DND-41 (cell line): ENCODE data around the gene HTR1B.

Experiments used
- EZH2 ChIP-seq: IDR thresholded peaks from 3 replicates; pipeline ENCODE4 v1.6.1; 2012; ENCODE audit warnings: borderline replicate concordance, low read depth, mild to moderate bottlenecking, moderate library complexity, low read length, inconsistent platforms; ENCODE audit not compliant: severe bottlenecking
- TF ChIP-seq, protein P1 (sequence below): IDR thresholded peaks from 2 replicates; pipeline ENCODE4 v1.5.1; 2012; ENCODE audit warnings: borderline replicate concordance, low read length, moderate library complexity, mild to moderate bottlenecking; ENCODE audit not compliant: poor library complexity, severe bottlenecking; ENCODE audit errors: extremely low read depth

DNA sequence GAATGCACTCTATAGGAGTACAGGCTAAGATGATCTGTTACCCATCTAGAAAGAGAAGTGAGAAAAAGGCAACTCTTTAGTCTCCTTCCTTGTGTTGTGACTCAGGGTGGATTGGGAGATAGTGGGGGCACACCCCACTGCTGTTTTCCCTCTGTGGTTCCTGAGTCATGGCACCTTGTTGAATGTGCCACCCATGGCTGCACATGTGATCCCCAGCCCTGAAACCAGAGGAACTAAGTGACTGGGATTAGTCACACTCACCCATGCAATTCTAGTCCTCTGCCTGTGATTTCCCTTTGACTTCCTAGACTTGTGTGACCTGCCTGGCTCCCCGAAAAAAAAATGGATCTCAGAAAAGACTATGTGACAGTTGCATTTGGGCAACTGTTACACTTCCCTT is 48.6 kb upstream of the HTR1B start:
- TF ChIP-seq, protein P1, sequence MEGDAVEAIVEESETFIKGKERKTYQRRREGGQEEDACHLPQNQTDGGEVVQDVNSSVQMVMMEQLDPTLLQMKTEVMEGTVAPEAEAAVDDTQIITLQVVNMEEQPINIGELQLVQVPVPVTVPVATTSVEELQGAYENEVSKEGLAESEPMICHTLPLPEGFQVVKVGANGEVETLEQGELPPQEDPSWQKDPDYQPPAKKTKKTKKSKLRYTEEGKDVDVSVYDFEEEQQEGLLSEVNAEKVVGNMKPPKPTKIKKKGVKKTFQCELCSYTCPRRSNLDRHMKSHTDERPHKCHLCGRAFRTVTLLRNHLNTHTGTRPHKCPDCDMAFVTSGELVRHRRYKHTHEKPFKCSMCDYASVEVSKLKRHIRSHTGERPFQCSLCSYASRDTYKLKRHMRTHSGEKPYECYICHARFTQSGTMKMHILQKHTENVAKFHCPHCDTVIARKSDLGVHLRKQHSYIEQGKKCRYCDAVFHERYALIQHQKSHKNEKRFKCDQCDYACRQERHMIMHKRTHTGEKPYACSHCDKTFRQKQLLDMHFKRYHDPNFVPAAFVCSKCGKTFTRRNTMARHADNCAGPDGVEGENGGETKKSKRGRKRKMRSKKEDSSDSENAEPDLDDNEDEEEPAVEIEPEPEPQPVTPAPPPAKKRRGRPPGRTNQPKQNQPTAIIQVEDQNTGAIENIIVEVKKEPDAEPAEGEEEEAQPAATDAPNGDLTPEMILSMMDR, result no peak
- TF ChIP-seq EZH2, result no peak
